ENCODE data around the gene NPHP4. TPM values are rescaled to one million over a fixed set of nuclear protein-coding genes. Genes with fewer than 3 reads are reported as not detected.
A peak's percentile ranks its signal among the peaks of the same experiment; 100 is the strongest.

Gene NPHP4
- total and polyA plus RNA-seq, 5 donors from 2014 or later = 0.29 to 13.2 (median 0.80) TPM

DNA sequence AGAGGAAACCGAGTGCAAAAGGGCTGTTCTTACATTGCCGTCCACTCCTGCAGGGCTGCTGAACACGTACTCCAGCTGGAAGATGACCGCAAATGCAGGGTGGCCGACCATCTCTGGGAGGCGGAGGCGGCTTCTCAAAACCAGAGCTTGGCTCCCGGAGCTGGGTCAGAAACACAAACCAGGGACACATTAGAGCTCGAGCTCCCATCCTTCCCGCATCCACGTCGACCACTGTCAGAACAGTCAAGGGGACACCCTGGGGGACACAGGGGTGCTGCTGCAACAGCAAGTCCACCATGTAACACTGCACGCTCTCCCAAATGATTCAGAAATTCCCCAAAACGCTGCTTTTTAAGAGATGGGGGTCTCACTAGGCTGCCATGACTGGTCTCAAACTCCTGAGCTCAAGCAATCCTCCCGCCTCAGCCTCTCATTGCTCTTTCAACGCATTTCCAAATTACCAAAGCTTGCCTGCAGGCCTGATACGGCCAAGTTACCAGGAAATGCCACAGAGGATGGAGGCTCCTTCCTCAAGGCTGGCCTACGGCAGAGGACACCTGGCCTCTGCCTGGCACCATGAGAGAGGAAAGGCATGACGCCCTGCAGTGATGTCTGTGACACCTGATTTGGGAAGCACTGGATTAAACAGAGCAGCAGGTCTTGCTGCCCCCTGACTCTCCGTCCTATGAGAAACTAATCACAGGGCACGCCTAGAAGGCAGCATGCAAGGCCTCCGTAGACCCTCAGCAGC, 45.0 kb downstream of the NPHP4 start:
- no peaks in the 10 kb centered on the region for H3K4me1 ChIP-seq (ENCODE audit: control insufficient read depth, insufficient read depth, low read length, poor library complexity, severe bottlenecking)
- no peak overlapping the region for H3K4me3 ChIP-seq (ENCODE audit: low read depth, low read length)
- no peaks in the 10 kb centered on the region for H3K36me3 ChIP-seq (ENCODE audit: control insufficient read depth, insufficient read depth, low read length)
- no peak overlapping the region for H3K27ac ChIP-seq (ENCODE audit: insufficient read depth, low read length, poor library complexity, severe bottlenecking)
- no peak overlapping the region for H3K4me3 Mint-ChIP-seq
- no peaks in the 10 kb centered on the region for H3K4me1 Mint-ChIP-seq
- H3K9me3 Mint-ChIP-seq = no peaks in the 10 kb centered on the region
- H3K36me3 Mint-ChIP-seq = peaks cover 29% of the 10 kb centered on the region
- H3K27me3 ChIP-seq (ENCODE audit: control insufficient read depth, insufficient read depth, low read length) = no peaks in the 10 kb centered on the region
- no peaks in the 10 kb centered on the region for H3K27me3 Mint-ChIP-seq
- peak overlapping the region in 1 of 3 donors; percentile 36 for H3K27ac Mint-ChIP-seq
- DNase-seq (no peak), ATAC-seq (ENCODE audit: low read depth in 2 of 2) (no peak)
- no peaks in the 10 kb centered on the region for H3K9me3 ChIP-seq (ENCODE audit: control insufficient read depth in 2 of 2, low read length in 2 of 2)

DNA sequence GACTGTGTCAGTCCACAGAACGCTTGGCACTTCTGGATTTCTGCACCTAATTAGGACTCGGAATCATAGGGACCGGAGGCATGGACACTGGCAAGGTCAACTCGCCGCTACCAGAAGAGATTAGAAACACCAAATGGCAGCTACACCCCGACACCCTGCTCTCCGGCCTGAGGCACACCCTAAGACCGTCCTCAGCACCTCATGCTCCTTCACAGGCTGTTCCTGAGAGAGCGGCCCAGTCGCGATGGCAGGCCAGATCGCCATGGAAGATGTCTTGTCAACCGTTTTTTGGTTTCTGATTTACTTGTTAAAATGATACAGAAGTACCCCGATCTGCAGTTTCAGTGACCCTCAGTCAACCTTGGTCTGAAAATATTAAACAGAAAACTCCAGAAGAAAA, 46.8 kb downstream of the NPHP4 start:
- no peak overlapping the region for H3K4me3 ChIP-seq (ENCODE audit: low read depth, low read length)
- H3K27ac ChIP-seq (ENCODE audit: insufficient read depth, low read length, poor library complexity, severe bottlenecking) = no peak overlapping the region
- Mint-ChIP-seq H3K4me3 (no peak overlapping the region), H3K27ac (peak overlapping the region in 1 of 3 donors; percentile 75), H3K36me3 (peaks cover 29% of the 10 kb centered on the region), H3K9me3 (no peaks in the 10 kb centered on the region), H3K27me3 (no peaks in the 10 kb centered on the region), H3K4me1 (no peaks in the 10 kb centered on the region)
- no peaks in the 10 kb centered on the region for H3K27me3 ChIP-seq (ENCODE audit: control insufficient read depth, insufficient read depth, low read length)
- ATAC-seq (ENCODE audit: low read depth in 2 of 2) = no peak
- no peak for DNase-seq
- H3K4me1 ChIP-seq (ENCODE audit: control insufficient read depth, insufficient read depth, low read length, poor library complexity, severe bottlenecking) = no peaks in the 10 kb centered on the region
- H3K9me3 ChIP-seq (ENCODE audit: control insufficient read depth in 2 of 2, low read length in 2 of 2) = no peaks in the 10 kb centered on the region
- no peaks in the 10 kb centered on the region for H3K36me3 ChIP-seq (ENCODE audit: control insufficient read depth, insufficient read depth, low read length)

DNA sequence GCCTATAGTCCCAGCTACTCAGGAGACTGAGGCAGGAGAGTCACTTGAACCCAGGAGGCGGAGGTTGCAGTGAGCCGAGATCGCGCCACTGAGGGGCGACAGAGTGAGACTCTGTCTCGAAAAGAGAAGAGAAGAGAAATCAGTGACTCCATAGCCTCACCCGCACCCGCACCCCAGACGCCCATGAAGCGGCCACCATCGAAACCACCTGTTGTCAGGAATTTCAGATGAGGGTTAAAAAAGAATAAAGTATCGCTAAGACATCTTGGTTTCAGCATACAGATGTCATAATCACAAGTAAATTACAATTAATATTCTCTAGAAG, 47.4 kb downstream of the NPHP4 start:
- ATAC-seq (ENCODE audit: low read depth in 2 of 2) = no peak
- no peaks in the 10 kb centered on the region for H3K9me3 ChIP-seq (ENCODE audit: control insufficient read depth in 2 of 2, low read length in 2 of 2)
- no peak overlapping the region for H3K4me3 ChIP-seq (ENCODE audit: low read depth, low read length)
- Mint-ChIP-seq H3K27me3 (no peaks in the 10 kb centered on the region), H3K4me1 (no peaks in the 10 kb centered on the region), H3K36me3 (peaks cover 28% of the 10 kb centered on the region), H3K27ac (no peak overlapping the region), H3K4me3 (no peak overlapping the region), H3K9me3 (no peaks in the 10 kb centered on the region)
- H3K27ac ChIP-seq (ENCODE audit: insufficient read depth, low read length, poor library complexity, severe bottlenecking) = no peak overlapping the region
- H3K27me3 ChIP-seq (ENCODE audit: control insufficient read depth, insufficient read depth, low read length) = no peaks in the 10 kb centered on the region
- DNase-seq = no peak
- no peaks in the 10 kb centered on the region for H3K4me1 ChIP-seq (ENCODE audit: control insufficient read depth, insufficient read depth, low read length, poor library complexity, severe bottlenecking)
- no peaks in the 10 kb centered on the region for H3K36me3 ChIP-seq (ENCODE audit: control insufficient read depth, insufficient read depth, low read length)

DNA sequence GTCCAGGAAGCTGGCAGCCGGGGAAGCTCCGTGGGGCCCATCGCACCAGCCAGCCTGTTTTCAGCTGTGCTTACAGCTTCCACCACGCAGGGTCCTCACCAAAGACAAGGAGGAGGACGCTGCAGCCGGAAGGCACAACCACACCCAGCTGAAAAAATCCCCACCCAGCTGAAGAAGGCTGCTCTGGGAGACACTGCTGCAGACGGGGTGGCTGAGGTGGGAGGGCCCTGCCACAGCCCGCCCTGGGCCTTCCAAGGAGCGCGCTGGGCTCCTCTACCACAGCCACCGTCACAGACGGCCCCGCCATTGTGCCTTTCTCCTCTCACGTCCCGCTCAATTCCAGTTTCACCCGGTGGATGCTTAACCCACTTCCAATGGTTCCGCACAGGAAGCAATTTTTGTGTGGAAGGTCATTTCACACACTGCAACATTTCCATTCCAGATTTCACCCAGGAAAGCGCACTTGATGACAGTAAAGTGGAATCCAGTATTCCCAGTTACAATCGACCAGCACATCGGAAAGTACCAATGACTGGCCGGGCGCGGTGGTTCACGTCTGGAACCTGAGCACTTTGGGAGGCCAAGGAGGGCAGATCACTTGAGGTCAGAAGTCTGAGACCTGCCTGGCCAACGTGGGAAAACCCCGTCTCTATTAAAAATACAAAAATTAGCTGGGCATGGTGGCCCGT, 47.9 kb downstream of the NPHP4 start:
- ATAC-seq (ENCODE audit: low read depth in 2 of 2) (no peak), DNase-seq (no peak)
- Histone ChIP-seq H3K27me3 (ENCODE audit: control insufficient read depth, insufficient read depth, low read length) (no peaks in the 10 kb centered on the region), H3K27ac (ENCODE audit: insufficient read depth, low read length, poor library complexity, severe bottlenecking) (no peak overlapping the region), H3K4me1 (ENCODE audit: control insufficient read depth, insufficient read depth, low read length, poor library complexity, severe bottlenecking) (no peaks in the 10 kb centered on the region), H3K4me3 (ENCODE audit: low read depth, low read length) (no peak overlapping the region), H3K36me3 (ENCODE audit: control insufficient read depth, insufficient read depth, low read length) (no peaks in the 10 kb centered on the region), H3K9me3 (ENCODE audit: control insufficient read depth in 2 of 2, low read length in 2 of 2) (no peaks in the 10 kb centered on the region)
- Mint-ChIP-seq H3K27ac (no peak overlapping the region), H3K4me3 (no peak overlapping the region), H3K36me3 (peaks cover 23% of the 10 kb centered on the region), H3K4me1 (no peaks in the 10 kb centered on the region), H3K9me3 (no peaks in the 10 kb centered on the region), H3K27me3 (no peaks in the 10 kb centered on the region)

DNA sequence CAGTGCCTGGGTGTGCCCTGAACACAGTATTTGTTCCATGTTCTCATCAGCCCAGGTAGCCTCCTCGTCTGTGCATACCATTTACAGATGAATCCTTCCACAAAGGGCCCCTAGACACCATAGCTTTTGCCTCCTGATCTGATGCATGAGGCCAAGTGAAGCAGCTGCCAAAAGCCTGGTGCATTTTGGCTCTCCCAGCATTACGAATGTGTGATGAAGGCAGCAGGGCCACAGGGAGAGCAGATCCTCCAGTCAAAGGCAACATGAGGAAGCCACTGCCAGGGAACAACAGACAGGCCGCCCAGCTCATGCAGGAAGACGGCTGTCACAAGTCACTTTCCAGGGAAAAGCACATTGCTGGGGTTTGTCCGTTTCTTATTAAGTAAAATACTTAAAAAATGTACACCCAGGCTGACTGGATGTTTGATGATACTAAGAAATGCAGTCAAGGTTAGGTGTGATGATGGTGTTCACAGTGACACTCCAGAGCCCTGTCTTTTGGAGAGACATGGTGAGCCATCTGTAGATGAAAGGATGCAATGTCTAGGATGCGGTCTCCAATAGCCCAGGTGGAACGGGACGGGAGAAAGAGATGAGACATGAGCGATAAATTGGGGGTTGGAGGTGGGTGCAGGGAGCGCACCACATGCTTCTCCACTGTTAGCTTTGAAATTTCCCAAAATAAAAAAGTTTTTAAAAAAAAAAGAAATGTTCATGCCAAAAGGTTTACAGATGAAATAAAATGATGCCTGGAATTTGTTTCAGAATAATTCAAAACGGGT, 48.7 kb downstream of the NPHP4 start:
- ATAC-seq (ENCODE audit: low read depth in 2 of 2) (no peak), DNase-seq (no peak)
- peak overlapping the region; percentile 18 to 66 (median 64) for H3K27ac Mint-ChIP-seq
- H3K4me3 Mint-ChIP-seq = no peak overlapping the region
- Histone ChIP-seq H3K27me3 (ENCODE audit: control insufficient read depth, insufficient read depth, low read length) (no peaks in the 10 kb centered on the region), H3K27ac (ENCODE audit: insufficient read depth, low read length, poor library complexity, severe bottlenecking) (no peak overlapping the region), H3K9me3 (ENCODE audit: control insufficient read depth in 2 of 2, low read length in 2 of 2) (no peaks in the 10 kb centered on the region), H3K36me3 (ENCODE audit: control insufficient read depth, insufficient read depth, low read length) (no peaks in the 10 kb centered on the region), H3K4me1 (ENCODE audit: control insufficient read depth, insufficient read depth, low read length, poor library complexity, severe bottlenecking) (no peaks in the 10 kb centered on the region), H3K4me3 (ENCODE audit: low read depth, low read length) (no peak overlapping the region)
- peaks cover 15% of the 10 kb centered on the region for H3K36me3 Mint-ChIP-seq
- H3K4me1 Mint-ChIP-seq = no peaks in the 10 kb centered on the region
- no peaks in the 10 kb centered on the region for H3K27me3 Mint-ChIP-seq
- no peaks in the 10 kb centered on the region for H3K9me3 Mint-ChIP-seq

DNA sequence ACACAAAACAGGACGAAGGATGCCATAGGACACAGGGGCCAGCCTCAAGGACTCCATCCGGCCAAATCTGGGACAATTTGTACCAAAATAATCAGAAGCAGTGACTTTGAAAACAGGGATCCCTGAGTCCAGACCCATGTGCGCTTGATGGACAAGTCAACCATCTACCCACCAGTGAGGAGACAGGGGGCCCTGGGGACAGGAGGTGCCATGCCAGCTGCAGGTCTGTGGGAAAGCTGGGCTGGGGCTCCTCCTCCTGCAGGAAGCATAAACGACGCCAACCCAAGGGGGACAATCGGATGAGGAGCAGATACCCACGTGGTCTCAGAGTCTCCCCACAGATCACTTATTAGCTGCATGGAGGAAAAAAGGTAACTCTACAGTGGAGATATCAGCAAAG, 50.6 kb downstream of the NPHP4 start:
- no peak overlapping the region for H3K4me3 ChIP-seq (ENCODE audit: low read depth, low read length)
- ATAC-seq (ENCODE audit: low read depth in 2 of 2) (no peak), DNase-seq (no peak)
- H3K27ac ChIP-seq (ENCODE audit: insufficient read depth, low read length, poor library complexity, severe bottlenecking) = no peak overlapping the region
- H3K27me3 ChIP-seq (ENCODE audit: control insufficient read depth, insufficient read depth, low read length) = no peaks in the 10 kb centered on the region
- Mint-ChIP-seq H3K4me1 (no peaks in the 10 kb centered on the region), H3K27ac (peak overlapping the region in 1 of 3 donors; percentile 16), H3K36me3 (peaks cover 21% of the 10 kb centered on the region), H3K27me3 (no peaks in the 10 kb centered on the region), H3K9me3 (no peaks in the 10 kb centered on the region), H3K4me3 (no peak overlapping the region)
- H3K9me3 ChIP-seq (ENCODE audit: control insufficient read depth in 2 of 2, low read length in 2 of 2) = no peaks in the 10 kb centered on the region
- no peaks in the 10 kb centered on the region for H3K4me1 ChIP-seq (ENCODE audit: control insufficient read depth, insufficient read depth, low read length, poor library complexity, severe bottlenecking)
- no peaks in the 10 kb centered on the region for H3K36me3 ChIP-seq (ENCODE audit: control insufficient read depth, insufficient read depth, low read length)

DNA sequence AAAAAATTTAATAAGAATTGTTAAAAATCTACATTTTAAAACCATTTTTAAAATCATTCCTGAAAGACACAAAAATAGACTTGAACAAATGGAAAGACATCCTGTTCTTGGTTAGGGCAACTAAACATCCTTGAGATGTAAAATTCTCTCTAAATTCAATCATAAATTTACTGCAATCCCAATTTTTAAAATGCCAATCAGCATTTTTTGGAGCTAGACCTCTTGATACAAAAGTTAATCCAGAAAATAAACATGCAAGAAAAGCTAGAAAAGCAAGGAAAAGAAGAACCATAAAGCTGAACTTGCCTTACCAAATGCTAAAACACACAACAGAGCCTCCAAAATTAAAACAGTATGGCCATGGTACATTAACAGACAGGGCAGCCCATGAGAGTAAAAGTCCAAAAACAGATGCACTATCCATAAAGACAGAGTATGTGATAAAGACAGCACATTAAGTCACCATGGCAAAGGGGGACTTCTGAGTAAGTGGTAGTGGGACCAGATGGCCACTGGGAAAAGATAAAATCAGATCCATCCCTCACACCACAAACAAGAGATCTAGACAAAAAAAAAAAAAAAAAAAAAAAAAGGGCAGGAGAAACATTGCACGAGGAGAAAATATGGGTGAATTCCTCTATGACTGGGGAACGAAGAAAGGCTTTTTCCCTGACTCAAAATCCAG, 51.4 kb downstream of the NPHP4 start:
- Mint-ChIP-seq H3K27me3 (no peaks in the 10 kb centered on the region), H3K9me3 (no peaks in the 10 kb centered on the region), H3K36me3 (peaks cover 18% of the 10 kb centered on the region), H3K4me3 (no peak overlapping the region), H3K27ac (no peak overlapping the region), H3K4me1 (no peaks in the 10 kb centered on the region)
- DNase-seq (no peak), ATAC-seq (ENCODE audit: low read depth in 2 of 2) (no peak)
- no peak overlapping the region for H3K27ac ChIP-seq (ENCODE audit: insufficient read depth, low read length, poor library complexity, severe bottlenecking)
- no peaks in the 10 kb centered on the region for H3K36me3 ChIP-seq (ENCODE audit: control insufficient read depth, insufficient read depth, low read length)
- no peaks in the 10 kb centered on the region for H3K27me3 ChIP-seq (ENCODE audit: control insufficient read depth, insufficient read depth, low read length)
- no peak overlapping the region for H3K4me3 ChIP-seq (ENCODE audit: low read depth, low read length)
- no peaks in the 10 kb centered on the region for H3K9me3 ChIP-seq (ENCODE audit: control insufficient read depth in 2 of 2, low read length in 2 of 2)
- H3K4me1 ChIP-seq (ENCODE audit: control insufficient read depth, insufficient read depth, low read length, poor library complexity, severe bottlenecking) = no peaks in the 10 kb centered on the region
